ENCODE results near the gene SYTL5.

The SYTL5 gene

GRCh38 chrX:38151441-38151840 lies 145.1 kb downstream of the SYTL5 start:
- DNase-seq: no peak

- DNase-seq: no peak
These were observed 148.0 kb downstream of the SYTL5 start for GRCh38 chrX:38154340-38154739.

GRCh38 chrX:38154818-38155217 lies 148.5 kb downstream of the SYTL5 start:
- DNase-seq: no peak

GRCh38 chrX:38156838-38157237 lies 150.5 kb downstream of the SYTL5 start:
- no peak for DNase-seq

GRCh38 chrX:38163193-38163592 lies 156.8 kb downstream of the SYTL5 start:
- DNase-seq: no peak

- DNase-seq: no peak
These were observed 158.7 kb downstream of the SYTL5 start for GRCh38 chrX:38165023-38165422.

- no peak for DNase-seq
These were observed 160.2 kb downstream of the SYTL5 start for GRCh38 chrX:38166478-38167083.

GRCh38 chrX:38170556-38170955 lies 164.2 kb downstream of the SYTL5 start:
- no peak for DNase-seq

- DNase-seq: no peak
These were observed 166.2 kb downstream of the SYTL5 start for GRCh38 chrX:38172596-38172995.

- no peak for DNase-seq
These were observed 168.8 kb downstream of the SYTL5 start for GRCh38 chrX:38175139-38175538.

- no peak for DNase-seq
These were observed 172.0 kb downstream of the SYTL5 start for GRCh38 chrX:38178396-38178795.

All from NCI-H187 (cell line).